ENCODE results near the gene PPP1R12A.

Gene PPP1R12A

DNA sequence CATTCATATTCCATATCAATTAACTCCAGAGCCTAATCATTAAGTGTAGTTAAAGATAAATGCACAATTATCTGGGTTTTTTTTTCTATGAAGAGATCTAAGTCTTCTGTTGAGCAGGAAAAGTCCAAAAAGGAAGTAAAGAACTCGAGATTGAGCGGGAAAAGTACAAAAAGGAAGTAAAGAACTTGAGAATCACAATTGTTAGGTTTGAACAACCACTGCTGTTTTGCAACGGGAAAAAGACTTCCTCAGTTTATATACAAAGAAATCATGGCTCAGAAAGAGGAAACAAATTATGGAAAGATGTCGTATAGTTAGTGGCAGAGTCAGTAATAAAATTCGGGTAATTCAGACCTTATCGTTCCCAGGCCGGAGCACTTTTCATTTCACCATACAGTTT is 63.3 kb downstream of the PPP1R12A start:
- intact Hi-C loops (cut with DNase I; ENCODE audit: low total_unique reads): no loop called here
- DNase-seq: no peak
- Histone ChIP-seq H3K27me3 (no peaks in the 10 kb centered on the region), H3K9me3 (no peaks in the 10 kb centered on the region), H3K27ac (no peak overlapping the region), H3K4me3 (no peak overlapping the region), H3K4me1 (peaks cover 0 to 69% (median 10%) of the 10 kb centered on the region in 4 donors), H3K36me3 (peaks cover 0 to 17% (median 11%) of the 10 kb centered on the region in 3 donors)
- no peak for TF ChIP-seq CTCF (IDR thresholded peaks at IDR 0.05)

- Histone ChIP-seq H3K9me3 (no peaks in the 10 kb centered on the region), H3K36me3 (peaks cover 0 to 17% (median 11%) of the 10 kb centered on the region in 3 donors), H3K4me3 (no peak overlapping the region), H3K27me3 (no peaks in the 10 kb centered on the region), H3K4me1 (peaks cover 0 to 67% (median 10%) of the 10 kb centered on the region in 4 donors), H3K27ac (no peak overlapping the region)
- TF ChIP-seq CTCF (IDR thresholded peaks at IDR 0.05): no peak
- intact Hi-C loops (cut with DNase I; ENCODE audit: low total_unique reads): no loop called here
- no peak for DNase-seq
Observed at GRCh38 chr12:79870916-79871315, 64.0 kb downstream of the PPP1R12A start.

DNA sequence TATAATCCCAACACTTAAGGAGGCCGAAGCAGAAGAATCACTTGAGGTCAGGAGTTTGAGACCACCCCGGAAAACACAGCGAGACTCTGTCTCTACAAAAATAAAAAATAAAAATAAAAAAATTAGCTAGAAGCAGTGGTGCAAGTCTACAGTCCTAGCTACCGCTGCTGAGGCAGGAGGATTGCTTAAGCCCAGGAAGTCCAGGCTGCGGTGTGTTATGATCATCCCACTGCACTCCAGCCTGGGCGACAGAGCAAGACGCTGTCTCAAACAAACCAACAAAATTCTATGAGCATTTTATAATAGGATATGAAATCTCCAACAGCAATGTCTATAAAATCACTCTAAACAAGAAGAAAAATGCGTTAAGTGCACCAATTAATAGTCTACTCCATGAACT is 75.3 kb downstream of the PPP1R12A start:
- Histone ChIP-seq H3K4me1 (peaks cover 0 to 52% (median 0%) of the 10 kb centered on the region in 4 donors), H3K27me3 (no peaks in the 10 kb centered on the region), H3K27ac (no peak overlapping the region), H3K36me3 (peaks cover 0 to 13% (median 9%) of the 10 kb centered on the region in 3 donors), H3K9me3 (no peaks in the 10 kb centered on the region), H3K4me3 (no peak overlapping the region)
- intact Hi-C loops (cut with DNase I; ENCODE audit: low total_unique reads): no loop called here
- DNase-seq: no peak
- TF ChIP-seq CTCF (IDR thresholded peaks at IDR 0.05): no peak

DNA sequence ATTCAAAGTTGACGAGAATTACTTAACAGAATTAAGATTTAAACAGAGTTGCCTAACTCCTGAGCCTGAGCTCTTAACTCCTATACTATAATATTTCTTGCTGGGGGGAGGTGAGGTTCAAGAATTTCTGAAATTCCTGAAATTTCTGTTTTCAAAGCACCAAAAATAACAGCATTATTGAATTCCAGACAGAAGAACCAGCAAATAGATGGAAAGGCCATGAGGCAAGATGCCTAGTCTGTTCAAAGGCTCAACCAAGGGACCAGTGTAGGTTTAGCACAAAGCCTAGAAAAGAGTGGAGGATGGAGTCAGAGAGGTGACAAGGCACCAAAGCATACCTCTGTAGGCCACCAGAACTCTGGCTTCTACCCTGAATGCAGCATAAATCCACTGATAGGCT is 76.4 kb downstream of the PPP1R12A start:
- Histone ChIP-seq H3K36me3 (peaks cover 0 to 13% (median 9%) of the 10 kb centered on the region in 3 donors), H3K9me3 (no peaks in the 10 kb centered on the region), H3K4me3 (no peak overlapping the region), H3K27me3 (no peaks in the 10 kb centered on the region), H3K27ac (no peak overlapping the region), H3K4me1 (peaks cover 0 to 48% (median 0%) of the 10 kb centered on the region in 4 donors)
- DNase-seq: no peak
- no peak for TF ChIP-seq CTCF (IDR thresholded peaks at IDR 0.05)
- intact Hi-C loops (cut with DNase I; ENCODE audit: low total_unique reads): no loop called here

GRCh38 chr12:79857675-79858074 is 77.2 kb downstream of the PPP1R12A start:
- H3K4me1 ChIP-seq: peaks cover 0 to 53% (median 0%) of the 10 kb centered on the region in 4 donors
- no peaks in the 10 kb centered on the region for H3K9me3 ChIP-seq
- intact Hi-C loops (cut with DNase I; ENCODE audit: low total_unique reads): no loop called here
- no peak overlapping the region for H3K4me3 ChIP-seq
- H3K27ac ChIP-seq: no peak overlapping the region
- peaks cover 0 to 13% (median 9%) of the 10 kb centered on the region in 3 donors for H3K36me3 ChIP-seq
- TF ChIP-seq CTCF (IDR thresholded peaks at IDR 0.05): no peak
- no peaks in the 10 kb centered on the region for H3K27me3 ChIP-seq
- DNase-seq: no peak

Measured in tibial artery (tissue), 4 donors.